Measurements from ENCODE around the gene ACBD4. TPM values are rescaled to one million over a fixed set of nuclear protein-coding genes. Genes with fewer than 3 reads are reported as not detected.

The ACBD4 gene
- total RNA-seq, 1 donor from 2014 or later: 20.6 TPM

DNA sequence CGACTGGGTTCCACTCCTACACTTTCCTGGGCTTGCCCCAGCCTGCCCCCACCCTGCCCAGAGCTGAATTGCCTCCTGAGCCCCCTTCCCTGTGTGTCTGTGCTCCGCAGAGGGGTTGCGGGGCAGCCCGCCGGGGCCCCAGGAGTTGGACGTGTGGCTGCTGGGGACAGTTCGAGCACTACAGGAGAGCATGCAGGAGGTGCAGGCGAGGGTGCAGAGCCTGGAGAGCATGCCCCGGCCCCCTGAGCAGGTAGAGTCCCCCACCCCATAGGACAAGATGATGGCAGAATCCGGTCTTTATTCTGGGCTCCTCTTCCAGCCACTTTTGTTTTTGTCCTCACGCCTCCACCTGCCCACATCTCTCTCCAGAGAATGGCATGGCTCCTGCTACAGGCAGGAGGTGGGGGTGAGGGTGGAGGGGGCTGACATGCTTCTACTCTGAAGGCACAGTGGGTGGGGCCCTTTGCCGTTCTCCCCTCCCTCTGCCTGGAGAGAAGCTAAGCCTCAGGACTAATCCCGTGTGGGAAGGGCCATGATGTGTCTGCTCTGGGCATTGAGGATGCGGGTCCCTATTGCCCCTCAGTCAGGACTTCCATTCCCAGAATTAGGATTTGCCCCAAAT, 3.5 kb downstream of the ACBD4 start:
- H3K9me3 Mint-ChIP-seq: no peaks in the 10 kb centered on the region
- CTCF ChIA-PET: interaction anchor here (0.6 to 1.2 kb wide), 3 partner anchors 14 to 59 kb away, joined by 3 to 5 read pairs (median 5); no protein-coding TSS in a partner anchor
- DNase-seq: no peak
- H3K4me1 Mint-ChIP-seq: peaks cover 24% of the 10 kb centered on the region
- POLR2A ChIA-PET: interaction anchor here (10.8 kb wide), 1 partner anchor 10 kb away, joined by 200 read pairs; the partner anchor contains the start of gene HEXIM1
- H3K27me3 Mint-ChIP-seq: no peaks in the 10 kb centered on the region
- no peak for ATAC-seq (ENCODE audit: low read depth)
- no peak overlapping the region for H3K4me3 Mint-ChIP-seq
- H3K36me3 Mint-ChIP-seq (ENCODE audit: low read depth): peaks cover 7% of the 10 kb centered on the region
- intact Hi-C loops (cut with micrococcal nuclease): loop anchor here (10.0 kb wide), 1 partner anchor 604 kb away; no protein-coding TSS in a partner anchor
- TF ChIP-seq, protein P1, sequence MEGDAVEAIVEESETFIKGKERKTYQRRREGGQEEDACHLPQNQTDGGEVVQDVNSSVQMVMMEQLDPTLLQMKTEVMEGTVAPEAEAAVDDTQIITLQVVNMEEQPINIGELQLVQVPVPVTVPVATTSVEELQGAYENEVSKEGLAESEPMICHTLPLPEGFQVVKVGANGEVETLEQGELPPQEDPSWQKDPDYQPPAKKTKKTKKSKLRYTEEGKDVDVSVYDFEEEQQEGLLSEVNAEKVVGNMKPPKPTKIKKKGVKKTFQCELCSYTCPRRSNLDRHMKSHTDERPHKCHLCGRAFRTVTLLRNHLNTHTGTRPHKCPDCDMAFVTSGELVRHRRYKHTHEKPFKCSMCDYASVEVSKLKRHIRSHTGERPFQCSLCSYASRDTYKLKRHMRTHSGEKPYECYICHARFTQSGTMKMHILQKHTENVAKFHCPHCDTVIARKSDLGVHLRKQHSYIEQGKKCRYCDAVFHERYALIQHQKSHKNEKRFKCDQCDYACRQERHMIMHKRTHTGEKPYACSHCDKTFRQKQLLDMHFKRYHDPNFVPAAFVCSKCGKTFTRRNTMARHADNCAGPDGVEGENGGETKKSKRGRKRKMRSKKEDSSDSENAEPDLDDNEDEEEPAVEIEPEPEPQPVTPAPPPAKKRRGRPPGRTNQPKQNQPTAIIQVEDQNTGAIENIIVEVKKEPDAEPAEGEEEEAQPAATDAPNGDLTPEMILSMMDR (IDR thresholded peaks at IDR 0.05): no peak
- H3K27ac Mint-ChIP-seq: no peak overlapping the region

- H3K36me3 Mint-ChIP-seq (ENCODE audit: low read depth): peaks cover 7% of the 10 kb centered on the region
- ChIA-PET CTCF (interaction anchor here (0.7 to 1.2 kb wide), 2 partner anchors 52 to 58 kb away, joined by 3 to 5 read pairs; no protein-coding TSS in a partner anchor), POLR2A (interaction anchor here (10.8 kb wide), 1 partner anchor 10 kb away, joined by 200 read pairs; the partner anchor contains the start of gene HEXIM1)
- H3K27ac Mint-ChIP-seq: no peak overlapping the region
- no peaks in the 10 kb centered on the region for H3K27me3 Mint-ChIP-seq
- no peak for DNase-seq
- peaks cover 25% of the 10 kb centered on the region for H3K4me1 Mint-ChIP-seq
- TF ChIP-seq, protein P1 (IDR thresholded peaks at IDR 0.05): no peak
- ATAC-seq (ENCODE audit: low read depth): no peak
- no peaks in the 10 kb centered on the region for H3K9me3 Mint-ChIP-seq
- intact Hi-C loops (cut with micrococcal nuclease): loop anchor here (10.0 kb wide), 1 partner anchor 605 kb away; no protein-coding TSS in a partner anchor
- H3K4me3 Mint-ChIP-seq: no peak overlapping the region
These were observed 4.0 kb downstream of the ACBD4 start for GRCh38 chr17:45139533-45139920.

- Mint-ChIP-seq H3K9me3 (no peaks in the 10 kb centered on the region), H3K4me1 (peaks cover 36% of the 10 kb centered on the region), H3K4me3 (peak overlapping the region; percentile 86), H3K36me3 (ENCODE audit: low read depth) (peaks cover 13% of the 10 kb centered on the region), H3K27ac (peak overlapping the region; percentile 86), H3K27me3 (no peaks in the 10 kb centered on the region)
- POLR2A ChIA-PET: interaction anchor here (0.6 to 2.8 kb wide), 3 partner anchors 18 to 108 kb away, joined by 4 to 36 read pairs (median 8); partner anchors contain the start of gene HEXIM2
- TF ChIP-seq, protein P1 (IDR thresholded peaks at IDR 0.05): no peak
- intact Hi-C loops (cut with micrococcal nuclease): no loop called here
- CTCF ChIA-PET: interaction anchor here (1.4 kb wide), 1 partner anchor 8 kb away, joined by 12 read pairs; the partner anchor contains the start of gene ACBD4
- no peak for ATAC-seq (ENCODE audit: low read depth)
- DNase-seq: no peak
These were observed 7.7 kb downstream of the ACBD4 start for GRCh38 chr17:45143094-45143670.

DNA sequence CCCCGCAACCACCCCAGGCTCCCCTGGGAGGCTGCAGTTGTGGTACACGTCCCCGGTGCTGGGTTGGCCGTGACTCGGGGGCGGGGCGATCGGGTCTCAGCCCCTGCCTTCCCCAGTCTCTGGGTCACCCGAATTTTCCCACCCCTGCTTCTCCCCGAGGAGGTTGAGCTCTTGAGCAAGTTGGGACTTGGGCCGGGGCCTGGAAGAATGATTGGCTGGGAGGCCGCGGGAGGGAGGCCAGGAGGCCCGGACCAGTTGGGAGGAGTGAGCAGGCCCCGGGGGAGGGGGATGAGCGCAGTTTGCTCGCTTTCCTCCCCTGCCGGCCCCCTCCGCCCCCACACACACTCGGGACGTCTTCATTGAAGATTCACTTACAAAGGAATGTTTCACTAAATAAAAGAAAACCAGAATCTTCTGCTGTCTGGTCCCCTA, 8.3 kb downstream of the ACBD4 start:
- CTCF ChIA-PET: interaction anchor here (1.1 to 1.4 kb wide), 2 partner anchors 8 to 54 kb away, joined by 3 to 12 read pairs; partner anchors contain the start of gene ACBD4
- peak overlapping the region; percentile 86 for H3K27ac Mint-ChIP-seq
- intact Hi-C loops (cut with micrococcal nuclease): no loop called here
- ATAC-seq (ENCODE audit: low read depth): peak; percentile 9
- H3K4me3 Mint-ChIP-seq: peak overlapping the region; percentile 86
- TF ChIP-seq, protein P1 (IDR thresholded peaks at IDR 0.05): no peak
- H3K4me1 Mint-ChIP-seq: peaks cover 36% of the 10 kb centered on the region
- POLR2A ChIA-PET: interaction anchor here (0.6 to 2.8 kb wide), 3 partner anchors 8 to 107 kb away, joined by 7 to 36 read pairs (median 8); partner anchors contain the start of genes ACBD4 and HEXIM2
- peak; percentile 61 for DNase-seq
- H3K9me3 Mint-ChIP-seq: no peaks in the 10 kb centered on the region
- peaks cover 15% of the 10 kb centered on the region for H3K36me3 Mint-ChIP-seq (ENCODE audit: low read depth)
- no peaks in the 10 kb centered on the region for H3K27me3 Mint-ChIP-seq
